ENCODE results near the gene DNM2. TPM values are rescaled to one million over a fixed set of nuclear protein-coding genes. Genes with fewer than 3 reads are reported as not detected.

The DNM2 gene
- total RNA-seq, 6 donors from 2014 or later = 238 to 744 (median 318) TPM

- H3K9me3 ChIP-seq = no peaks in the 10 kb centered on the region
- H3K27ac ChIP-seq = peak overlapping the region; percentile 72 to 85 (median 81)
- H3K27me3 ChIP-seq = no peaks in the 10 kb centered on the region
- H3K4me3 ChIP-seq = no peak overlapping the region
- WGBS, 2 donors = 71 to 91% methylated on average over 9 to 11 of the region's 12 CpGs
- peaks cover 0 to 6% (median 0%) of the 10 kb centered on the region in 4 donors for H3K36me3 ChIP-seq
- ATAC-seq (ENCODE audit: low FRiP score in 2 of 2) (peak; percentile 5 to 25), DNase-seq (no peak)
- H3K4me1 ChIP-seq = peaks cover 51 to 85% (median 60%) of the 10 kb centered on the region in 4 donors
- TF ChIP-seq CTCF (IDR thresholded peaks at IDR 0.05) = no peak
- TF ChIP-seq POLR2AphosphoS5 (IDR thresholded peaks at IDR 0.05) = no peak
- TF ChIP-seq EP300 (IDR thresholded peaks at IDR 0.05) = no peak
- TF ChIP-seq POLR2A (IDR thresholded peaks at IDR 0.05) = no peak
These were observed 13.1 kb downstream of the DNM2 start for GRCh38 chr19:10730932-10731331.

- no peak for DNase-seq
- WGBS, 2 donors = 77 to 82% methylated on average over 5 of the region's 5 CpGs
- ATAC-seq (ENCODE audit: low FRiP score in 2 of 2) = no peak
- Histone ChIP-seq H3K36me3 (no peaks in the 10 kb centered on the region), H3K27ac (peak overlapping the region in 2 of 4 donors; percentile 86 to 91), H3K4me3 (no peak overlapping the region), H3K9me3 (no peaks in the 10 kb centered on the region), H3K27me3 (no peaks in the 10 kb centered on the region), H3K4me1 (peaks cover 37 to 82% (median 53%) of the 10 kb centered on the region in 4 donors)
- TF ChIP-seq CTCF (IDR thresholded peaks at IDR 0.05) = no peak
- TF ChIP-seq POLR2AphosphoS5 (IDR thresholded peaks at IDR 0.05) = no peak
- TF ChIP-seq EP300 (IDR thresholded peaks at IDR 0.05) = no peak
- no peak for TF ChIP-seq POLR2A (IDR thresholded peaks at IDR 0.05)
These were observed 17.9 kb downstream of the DNM2 start for GRCh38 chr19:10735741-10736140.

- no peaks in the 10 kb centered on the region for H3K36me3 ChIP-seq
- DNase-seq = no peak
- TF ChIP-seq POLR2A (IDR thresholded peaks at IDR 0.05) = no peak
- no peak for TF ChIP-seq POLR2AphosphoS5 (IDR thresholded peaks at IDR 0.05)
- no peak for TF ChIP-seq CTCF (IDR thresholded peaks at IDR 0.05)
- TF ChIP-seq EP300 (IDR thresholded peaks at IDR 0.05) = no peak
- H3K4me1 ChIP-seq = peaks cover 37 to 82% (median 51%) of the 10 kb centered on the region in 4 donors
- H3K27ac ChIP-seq = peak overlapping the region; percentile 67 to 91 (median 76)
- no peaks in the 10 kb centered on the region for H3K9me3 ChIP-seq
- H3K4me3 ChIP-seq = no peak overlapping the region
- no peaks in the 10 kb centered on the region for H3K27me3 ChIP-seq
- no peak for ATAC-seq (ENCODE audit: low FRiP score in 2 of 2)
- 85 to 88% methylated on average over 6 of the region's 6 CpGs for WGBS, 2 donors
These were observed 18.3 kb downstream of the DNM2 start for GRCh38 chr19:10736189-10736588.

- Histone ChIP-seq H3K4me1 (peaks cover 37 to 81% (median 54%) of the 10 kb centered on the region in 4 donors), H3K27ac (peak overlapping the region; percentile 67 to 91 (median 80)), H3K9me3 (no peaks in the 10 kb centered on the region), H3K4me3 (no peak overlapping the region), H3K36me3 (no peaks in the 10 kb centered on the region), H3K27me3 (no peaks in the 10 kb centered on the region)
- ATAC-seq (ENCODE audit: low FRiP score in 2 of 2) (peak; percentile 50 to 93), DNase-seq (peak in 1 of 2 donors; percentile 84)
- WGBS, 2 donors = 71 to 78% methylated on average over 8 to 9 of the region's 9 CpGs
- TF ChIP-seq EP300 (IDR thresholded peaks at IDR 0.05) (peak in 3 of 4 donors; percentile 77 to 90 (median 87)), CTCF (IDR thresholded peaks at IDR 0.05) (no peak), POLR2AphosphoS5 (IDR thresholded peaks at IDR 0.05) (peak; percentile 22 to 41), POLR2A (IDR thresholded peaks at IDR 0.05) (peak in 1 of 4 donors; percentile 28)
These were observed 19.2 kb downstream of the DNM2 start for GRCh38 chr19:10736916-10737551.

GRCh38 chr19:10737722-10738121 is 19.8 kb downstream of the DNM2 start:
- peak in 1 of 2 donors; percentile 16 for ATAC-seq (ENCODE audit: low FRiP score in 2 of 2)
- DNase-seq = no peak
- Histone ChIP-seq H3K4me3 (no peak overlapping the region), H3K27ac (peak overlapping the region; percentile 67 to 91 (median 80)), H3K27me3 (no peaks in the 10 kb centered on the region), H3K36me3 (no peaks in the 10 kb centered on the region), H3K9me3 (no peaks in the 10 kb centered on the region), H3K4me1 (peaks cover 44 to 83% (median 58%) of the 10 kb centered on the region in 4 donors)
- TF ChIP-seq POLR2AphosphoS5 (IDR thresholded peaks at IDR 0.05) (no peak), POLR2A (IDR thresholded peaks at IDR 0.05) (no peak), EP300 (IDR thresholded peaks at IDR 0.05) (no peak), CTCF (IDR thresholded peaks at IDR 0.05) (no peak)
- WGBS, 2 donors = 85 to 90% methylated on average over 9 of the region's 9 CpGs
